ENCODE measurements around the gene SHD. TPM values are rescaled to one million over a fixed set of nuclear protein-coding genes. Genes with fewer than 3 reads are reported as not detected.
A peak's percentile ranks its signal among the peaks of the same experiment; 100 is the strongest.

Gene SHD
- total and polyA plus RNA-seq, 9 of the 15 experiments (the other 6 are each of a cell fraction or from before 2014, with no cell fraction given), result 0.05 to 0.62 (median 0.15) TPM; not detected in 5

DNA sequence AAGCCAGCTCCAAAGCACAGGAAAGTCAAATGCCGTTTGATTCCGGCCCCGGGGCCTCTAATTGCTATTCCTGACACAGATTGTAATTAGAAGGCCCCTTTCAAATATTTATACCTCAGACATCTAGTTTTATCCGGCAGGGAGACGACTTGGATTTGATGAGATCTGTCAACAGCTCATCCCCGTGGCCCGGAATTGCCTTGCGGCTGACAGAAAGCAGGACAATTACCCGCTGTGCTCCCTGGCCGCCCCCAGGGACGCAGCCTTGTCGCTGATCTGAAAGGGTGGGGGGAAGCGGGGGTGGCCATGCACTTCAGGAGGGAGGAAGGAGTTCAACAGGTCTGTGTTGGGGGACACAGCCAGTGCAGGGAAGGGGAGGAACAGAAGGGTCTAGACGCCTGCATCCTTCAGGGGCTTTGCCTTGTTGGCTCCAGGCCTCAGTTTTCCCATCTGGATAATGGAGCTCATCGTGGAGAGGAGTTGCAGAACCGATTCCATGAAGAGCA is 1.8 kb upstream of the SHD start (continued):
- TF ChIP-seq, protein P1, sequence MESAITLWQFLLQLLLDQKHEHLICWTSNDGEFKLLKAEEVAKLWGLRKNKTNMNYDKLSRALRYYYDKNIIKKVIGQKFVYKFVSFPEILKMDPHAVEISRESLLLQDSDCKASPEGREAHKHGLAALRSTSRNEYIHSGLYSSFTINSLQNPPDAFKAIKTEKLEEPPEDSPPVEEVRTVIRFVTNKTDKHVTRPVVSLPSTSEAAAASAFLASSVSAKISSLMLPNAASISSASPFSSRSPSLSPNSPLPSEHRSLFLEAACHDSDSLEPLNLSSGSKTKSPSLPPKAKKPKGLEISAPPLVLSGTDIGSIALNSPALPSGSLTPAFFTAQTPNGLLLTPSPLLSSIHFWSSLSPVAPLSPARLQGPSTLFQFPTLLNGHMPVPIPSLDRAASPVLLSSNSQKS (CRISPR knock-in tag; IDR thresholded peaks at IDR 0.05), result no peak
- TF ChIP-seq RCOR1 (IDR thresholded peaks at IDR 0.05; ENCODE audit: borderline replicate concordance in 1 of 2, low read depth in 2 of 2, low read length in 2 of 2) (0 out of 4 replicates have a peak, but pooled peaks of 1 of the 2 experiments have one; percentile 5), HNRNPL (IDR thresholded peaks at IDR 0.05; ENCODE audit: low read depth, low read length) (no peak), PPARD (CRISPR knock-in tag; IDR thresholded peaks at IDR 0.05) (no peak), TEAD2 (tag; IDR thresholded peaks at IDR 0.05) (no peak), CREBBP (IDR thresholded peaks at IDR 0.05; ENCODE audit: low read depth, low read length) (no peak), SMARCA5 (IDR thresholded peaks at IDR 0.05) (peak; percentile 80; the same call in 1 of the 2 replicates), FUS (optimal IDR thresholded peaks at IDR 0.05; ENCODE audit: low read depth, low read length) (no peak), MCM3 (IDR thresholded peaks at IDR 0.05) (no peak), KAT2B (IDR thresholded peaks at IDR 0.05; ENCODE audit: low read depth, low read length) (no peak), CBX1 (IDR thresholded peaks at IDR 0.05; ENCODE audit: low read depth) (peak; percentile 84; the same call in 1 of the 2 replicates), KAT8 (IDR thresholded peaks at IDR 0.05; ENCODE audit: low read depth) (no peak), PTBP1 (IDR thresholded peaks at IDR 0.05; ENCODE audit: low read depth, low read length) (no peak), BRCA1 (IDR thresholded peaks at IDR 0.05) (no peak), BRCA1 (CRISPR knock-in tag; IDR thresholded peaks at IDR 0.05) (no peak), TAL1 (IDR thresholded peaks at IDR 0.05) (no peak)
- TF ChIP-seq, protein P2, sequence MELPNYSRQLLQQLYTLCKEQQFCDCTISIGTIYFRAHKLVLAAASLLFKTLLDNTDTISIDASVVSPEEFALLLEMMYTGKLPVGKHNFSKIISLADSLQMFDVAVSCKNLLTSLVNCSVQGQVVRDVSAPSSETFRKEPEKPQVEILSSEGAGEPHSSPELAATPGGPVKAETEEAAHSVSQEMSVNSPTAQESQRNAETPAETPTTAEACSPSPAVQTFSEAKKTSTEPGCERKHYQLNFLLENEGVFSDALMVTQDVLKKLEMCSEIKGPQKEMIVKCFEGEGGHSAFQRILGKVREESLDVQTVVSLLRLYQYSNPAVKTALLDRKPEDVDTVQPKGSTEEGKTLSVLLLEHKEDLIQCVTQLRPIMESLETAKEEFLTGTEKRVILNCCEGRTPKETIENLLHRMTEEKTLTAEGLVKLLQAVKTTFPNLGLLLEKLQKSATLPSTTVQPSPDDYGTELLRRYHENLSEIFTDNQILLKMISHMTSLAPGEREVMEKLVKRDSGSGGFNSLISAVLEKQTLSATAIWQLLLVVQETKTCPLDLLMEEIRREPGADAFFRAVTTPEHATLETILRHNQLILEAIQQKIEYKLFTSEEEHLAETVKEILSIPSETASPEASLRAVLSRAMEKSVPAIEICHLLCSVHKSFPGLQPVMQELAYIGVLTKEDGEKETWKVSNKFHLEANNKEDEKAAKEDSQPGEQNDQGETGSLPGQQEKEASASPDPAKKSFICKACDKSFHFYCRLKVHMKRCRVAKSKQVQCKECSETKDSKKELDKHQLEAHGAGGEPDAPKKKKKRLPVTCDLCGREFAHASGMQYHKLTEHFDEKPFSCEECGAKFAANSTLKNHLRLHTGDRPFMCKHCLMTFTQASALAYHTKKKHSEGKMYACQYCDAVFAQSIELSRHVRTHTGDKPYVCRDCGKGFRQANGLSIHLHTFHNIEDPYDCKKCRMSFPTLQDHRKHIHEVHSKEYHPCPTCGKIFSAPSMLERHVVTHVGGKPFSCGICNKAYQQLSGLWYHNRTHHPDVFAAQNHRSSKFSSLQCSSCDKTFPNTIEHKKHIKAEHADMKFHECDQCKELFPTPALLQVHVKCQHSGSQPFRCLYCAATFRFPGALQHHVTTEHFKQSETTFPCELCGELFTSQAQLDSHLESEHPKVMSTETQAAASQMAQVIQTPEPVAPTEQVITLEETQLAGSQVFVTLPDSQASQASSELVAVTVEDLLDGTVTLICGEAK (IDR thresholded peaks at IDR 0.05), result no peak
- TF ChIP-seq, protein P2 (CRISPR knock-in tag; IDR thresholded peaks at IDR 0.05), result no peak
- TF ChIP-seq, protein P3, sequence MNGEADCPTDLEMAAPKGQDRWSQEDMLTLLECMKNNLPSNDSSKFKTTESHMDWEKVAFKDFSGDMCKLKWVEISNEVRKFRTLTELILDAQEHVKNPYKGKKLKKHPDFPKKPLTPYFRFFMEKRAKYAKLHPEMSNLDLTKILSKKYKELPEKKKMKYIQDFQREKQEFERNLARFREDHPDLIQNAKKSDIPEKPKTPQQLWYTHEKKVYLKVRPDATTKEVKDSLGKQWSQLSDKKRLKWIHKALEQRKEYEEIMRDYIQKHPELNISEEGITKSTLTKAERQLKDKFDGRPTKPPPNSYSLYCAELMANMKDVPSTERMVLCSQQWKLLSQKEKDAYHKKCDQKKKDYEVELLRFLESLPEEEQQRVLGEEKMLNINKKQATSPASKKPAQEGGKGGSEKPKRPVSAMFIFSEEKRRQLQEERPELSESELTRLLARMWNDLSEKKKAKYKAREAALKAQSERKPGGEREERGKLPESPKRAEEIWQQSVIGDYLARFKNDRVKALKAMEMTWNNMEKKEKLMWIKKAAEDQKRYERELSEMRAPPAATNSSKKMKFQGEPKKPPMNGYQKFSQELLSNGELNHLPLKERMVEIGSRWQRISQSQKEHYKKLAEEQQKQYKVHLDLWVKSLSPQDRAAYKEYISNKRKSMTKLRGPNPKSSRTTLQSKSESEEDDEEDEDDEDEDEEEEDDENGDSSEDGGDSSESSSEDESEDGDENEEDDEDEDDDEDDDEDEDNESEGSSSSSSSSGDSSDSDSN (IDR thresholded peaks at IDR 0.05; ENCODE audit: borderline replicate concordance in 1 of 2, low read depth in 2 of 2, low read length in 2 of 2), result no peak
